Body of pancreas (tissue), 4 donors: ENCODE results near the gene B3GALNT2.

Source experiments
- POLR2A ChIP-seq, 3 donors: fragments of 450-650 bp; IDR thresholded peaks; one replicate each; pipeline ENCODE4 v1.6.1; 2016; ENCODE audit warnings: antibody characterized with exemption in 3 of 3, mild to moderate bottlenecking in 2 of 3
- TF ChIP-seq, protein P1 (sequence below), 7 experiments: fragments of 450-650 bp in 4 of 7; fragments of 200-600 bp in 3 of 7; sonication (generic) in 3 of 7; IDR thresholded peaks; one replicate each; pipeline ENCODE4 v1.5.1; 2016 to 2019; ENCODE audit warnings: antibody characterized with exemption in 7 of 7

DNA sequence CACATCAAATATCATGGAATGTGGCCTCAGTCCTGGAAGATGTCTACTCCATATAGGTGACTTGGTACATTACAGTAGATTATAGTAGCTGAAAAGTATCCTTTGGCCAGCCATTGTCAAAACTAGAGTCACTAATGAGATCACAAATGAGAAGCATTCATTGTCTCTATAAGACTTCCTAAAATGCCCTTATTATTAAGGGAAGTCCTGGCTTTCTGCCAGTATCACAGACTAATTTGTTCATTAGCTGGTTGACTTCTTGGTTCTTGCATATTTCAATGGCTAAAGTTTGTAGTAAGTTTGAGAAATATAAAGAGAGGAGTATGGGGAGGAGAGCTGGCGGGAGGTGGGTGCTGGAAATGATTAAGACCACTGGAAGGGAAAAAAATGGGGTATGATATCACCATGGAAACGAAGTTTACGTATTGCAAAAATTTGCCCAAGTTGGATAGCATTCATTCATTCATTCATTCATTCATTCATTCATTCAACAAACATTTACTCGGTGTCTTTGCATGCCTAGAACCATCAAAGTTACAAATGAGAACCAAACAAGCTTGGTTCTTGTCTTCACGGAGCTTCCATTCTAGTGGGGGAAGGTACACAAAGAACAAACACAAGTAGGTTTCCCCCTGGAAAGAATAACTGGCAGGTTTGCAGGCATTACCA, 11.7 kb upstream of the B3GALNT2 start:
- TF ChIP-seq, protein P1, sequence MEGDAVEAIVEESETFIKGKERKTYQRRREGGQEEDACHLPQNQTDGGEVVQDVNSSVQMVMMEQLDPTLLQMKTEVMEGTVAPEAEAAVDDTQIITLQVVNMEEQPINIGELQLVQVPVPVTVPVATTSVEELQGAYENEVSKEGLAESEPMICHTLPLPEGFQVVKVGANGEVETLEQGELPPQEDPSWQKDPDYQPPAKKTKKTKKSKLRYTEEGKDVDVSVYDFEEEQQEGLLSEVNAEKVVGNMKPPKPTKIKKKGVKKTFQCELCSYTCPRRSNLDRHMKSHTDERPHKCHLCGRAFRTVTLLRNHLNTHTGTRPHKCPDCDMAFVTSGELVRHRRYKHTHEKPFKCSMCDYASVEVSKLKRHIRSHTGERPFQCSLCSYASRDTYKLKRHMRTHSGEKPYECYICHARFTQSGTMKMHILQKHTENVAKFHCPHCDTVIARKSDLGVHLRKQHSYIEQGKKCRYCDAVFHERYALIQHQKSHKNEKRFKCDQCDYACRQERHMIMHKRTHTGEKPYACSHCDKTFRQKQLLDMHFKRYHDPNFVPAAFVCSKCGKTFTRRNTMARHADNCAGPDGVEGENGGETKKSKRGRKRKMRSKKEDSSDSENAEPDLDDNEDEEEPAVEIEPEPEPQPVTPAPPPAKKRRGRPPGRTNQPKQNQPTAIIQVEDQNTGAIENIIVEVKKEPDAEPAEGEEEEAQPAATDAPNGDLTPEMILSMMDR (IDR thresholded peaks at IDR 0.05) = no peak
- TF ChIP-seq POLR2A (IDR thresholded peaks at IDR 0.05) = no peak
